ENCODE measurements around the gene MON1A. TPM values are rescaled to one million over a fixed set of nuclear protein-coding genes. Genes with fewer than 3 reads are reported as not detected.

The MON1A gene
- total and polyA plus RNA-seq, 2 experiments from 2014 or later = 6.4 to 12.1 TPM

DNA sequence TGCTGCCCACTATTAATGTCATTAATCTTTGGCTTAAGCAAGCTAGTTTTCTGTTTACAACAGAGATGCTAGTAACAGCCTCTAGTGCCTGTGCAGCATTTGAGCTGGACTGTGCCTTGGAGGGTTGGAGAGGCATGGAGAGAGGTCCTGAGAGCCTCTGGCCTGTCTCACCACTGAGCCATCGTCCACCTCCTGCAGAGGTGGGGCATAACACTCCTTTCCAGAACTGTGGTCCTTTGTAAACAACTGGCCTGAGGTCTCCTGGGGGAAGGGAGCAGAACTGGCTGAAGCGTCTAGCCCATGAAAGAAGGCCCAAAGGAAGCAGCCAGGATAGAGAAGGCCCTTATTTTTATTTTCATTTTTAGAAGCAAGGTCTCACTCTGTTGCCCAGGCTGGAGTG, 49.9 kb downstream of the MON1A start:
- no peak overlapping the region for H3K27ac ChIP-seq (ENCODE audit: low read depth)
- H3K27ac Mint-ChIP-seq = no peak overlapping the region

DNA sequence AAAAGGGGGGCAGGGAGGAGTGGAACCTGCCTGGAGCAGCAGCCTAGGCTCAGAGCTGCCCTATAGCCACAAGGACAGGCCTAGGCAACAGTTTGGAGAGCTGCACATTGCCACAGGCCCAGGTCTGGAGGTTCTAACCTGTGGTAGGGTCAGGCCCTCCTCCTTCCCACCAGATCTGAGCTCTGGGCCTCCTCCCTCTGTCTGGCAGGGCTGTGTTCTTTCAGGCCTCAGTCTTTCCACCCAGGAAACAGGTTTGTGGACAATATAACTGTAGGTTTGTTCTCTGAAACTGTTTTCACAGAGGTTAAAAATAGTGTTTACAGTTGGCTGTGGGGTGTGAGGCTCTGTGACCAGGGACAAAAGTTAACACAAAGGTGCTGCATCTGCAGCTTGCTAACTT, 50.9 kb downstream of the MON1A start:
- H3K4me3 ChIP-seq = no peak overlapping the region
- H3K79me2 ChIP-seq (replicated peaks; ENCODE audit: insufficient read depth) = no peaks in the 10 kb centered on the region

More for the DNA sequence above, 49.9 kb downstream of the MON1A start:
- no peak for TF ChIP-seq JUNB (IDR thresholded peaks at IDR 0.05; ENCODE audit: unreplicated experiment)
- no peak overlapping the region for H3K4me3 ChIP-seq
- H3K27me3 Mint-ChIP-seq (ENCODE audit: insufficient read depth, low read depth, poor library complexity) = peaks cover 11% of the 10 kb centered on the region
- no peaks in the 10 kb centered on the region for H3K27me3 ChIP-seq (ENCODE audit: insufficient read depth)
- H3K4me1 ChIP-seq (ENCODE audit: insufficient read depth) = peaks cover 23% of the 10 kb centered on the region
- no peaks in the 10 kb centered on the region for H4K20me1 ChIP-seq (replicated peaks; ENCODE audit: insufficient read depth)
- ATAC-seq = no peak
- H3F3A ChIP-seq (replicated peaks; ENCODE audit: low read depth) = 0 out of 2 replicates have a peak, but pooled peaks cover 4% of the 10 kb centered on the region
- no peaks in the 10 kb centered on the region for H3K36me3 ChIP-seq (ENCODE audit: insufficient read depth)
- peaks cover 29% of the 10 kb centered on the region for H3K4me1 Mint-ChIP-seq
- H3K9me2 ChIP-seq (ENCODE audit: insufficient read depth) = no peaks in the 10 kb centered on the region
- H3K79me2 ChIP-seq (replicated peaks; ENCODE audit: insufficient read depth) = no peaks in the 10 kb centered on the region
- no peak overlapping the region for H3K4me3 Mint-ChIP-seq
- H3K9me3 Mint-ChIP-seq = no peaks in the 10 kb centered on the region; the same call in 2 of the 3 replicates
- H3K36me3 Mint-ChIP-seq (ENCODE audit: low read depth) = no peaks in the 10 kb centered on the region
- no peak for DNase-seq (ENCODE audit: low spot score)
- H3K4me2 ChIP-seq = no peak overlapping the region
- H2AFZ ChIP-seq = no peak overlapping the region

More for the DNA sequence above, 50.9 kb downstream of the MON1A start:
- H3K4me3 Mint-ChIP-seq = no peak overlapping the region
- Histone ChIP-seq H3K4me2 (no peak overlapping the region), H3K27me3 (ENCODE audit: insufficient read depth) (no peaks in the 10 kb centered on the region), H3K27ac (ENCODE audit: low read depth) (no peak overlapping the region), H3K36me3 (ENCODE audit: insufficient read depth) (no peaks in the 10 kb centered on the region), H3F3A (replicated peaks; ENCODE audit: low read depth) (0 out of 2 replicates have a peak, but pooled peaks cover 4% of the 10 kb centered on the region), H3K4me1 (ENCODE audit: insufficient read depth) (peaks cover 23% of the 10 kb centered on the region), H4K20me1 (replicated peaks; ENCODE audit: insufficient read depth) (no peaks in the 10 kb centered on the region), H3K9me2 (ENCODE audit: insufficient read depth) (no peaks in the 10 kb centered on the region), H2AFZ (no peak overlapping the region)
- H3K27me3 Mint-ChIP-seq (ENCODE audit: insufficient read depth, low read depth, poor library complexity) = peaks cover 11% of the 10 kb centered on the region
- no peak overlapping the region for H3K27ac Mint-ChIP-seq
- no peaks in the 10 kb centered on the region; the same call in 2 of the 3 replicates for H3K9me3 Mint-ChIP-seq
- ATAC-seq (no peak), DNase-seq (ENCODE audit: low spot score) (no peak)
- TF ChIP-seq STAT1 (IDR thresholded peaks at IDR 0.05; ENCODE audit: unreplicated experiment) = no peak
- TF ChIP-seq, protein P1, sequence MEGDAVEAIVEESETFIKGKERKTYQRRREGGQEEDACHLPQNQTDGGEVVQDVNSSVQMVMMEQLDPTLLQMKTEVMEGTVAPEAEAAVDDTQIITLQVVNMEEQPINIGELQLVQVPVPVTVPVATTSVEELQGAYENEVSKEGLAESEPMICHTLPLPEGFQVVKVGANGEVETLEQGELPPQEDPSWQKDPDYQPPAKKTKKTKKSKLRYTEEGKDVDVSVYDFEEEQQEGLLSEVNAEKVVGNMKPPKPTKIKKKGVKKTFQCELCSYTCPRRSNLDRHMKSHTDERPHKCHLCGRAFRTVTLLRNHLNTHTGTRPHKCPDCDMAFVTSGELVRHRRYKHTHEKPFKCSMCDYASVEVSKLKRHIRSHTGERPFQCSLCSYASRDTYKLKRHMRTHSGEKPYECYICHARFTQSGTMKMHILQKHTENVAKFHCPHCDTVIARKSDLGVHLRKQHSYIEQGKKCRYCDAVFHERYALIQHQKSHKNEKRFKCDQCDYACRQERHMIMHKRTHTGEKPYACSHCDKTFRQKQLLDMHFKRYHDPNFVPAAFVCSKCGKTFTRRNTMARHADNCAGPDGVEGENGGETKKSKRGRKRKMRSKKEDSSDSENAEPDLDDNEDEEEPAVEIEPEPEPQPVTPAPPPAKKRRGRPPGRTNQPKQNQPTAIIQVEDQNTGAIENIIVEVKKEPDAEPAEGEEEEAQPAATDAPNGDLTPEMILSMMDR (conservative IDR thresholded peaks at IDR 0.05; ENCODE audit: low read depth in 2 of 2) = no peak
- TF ChIP-seq, protein P2, sequence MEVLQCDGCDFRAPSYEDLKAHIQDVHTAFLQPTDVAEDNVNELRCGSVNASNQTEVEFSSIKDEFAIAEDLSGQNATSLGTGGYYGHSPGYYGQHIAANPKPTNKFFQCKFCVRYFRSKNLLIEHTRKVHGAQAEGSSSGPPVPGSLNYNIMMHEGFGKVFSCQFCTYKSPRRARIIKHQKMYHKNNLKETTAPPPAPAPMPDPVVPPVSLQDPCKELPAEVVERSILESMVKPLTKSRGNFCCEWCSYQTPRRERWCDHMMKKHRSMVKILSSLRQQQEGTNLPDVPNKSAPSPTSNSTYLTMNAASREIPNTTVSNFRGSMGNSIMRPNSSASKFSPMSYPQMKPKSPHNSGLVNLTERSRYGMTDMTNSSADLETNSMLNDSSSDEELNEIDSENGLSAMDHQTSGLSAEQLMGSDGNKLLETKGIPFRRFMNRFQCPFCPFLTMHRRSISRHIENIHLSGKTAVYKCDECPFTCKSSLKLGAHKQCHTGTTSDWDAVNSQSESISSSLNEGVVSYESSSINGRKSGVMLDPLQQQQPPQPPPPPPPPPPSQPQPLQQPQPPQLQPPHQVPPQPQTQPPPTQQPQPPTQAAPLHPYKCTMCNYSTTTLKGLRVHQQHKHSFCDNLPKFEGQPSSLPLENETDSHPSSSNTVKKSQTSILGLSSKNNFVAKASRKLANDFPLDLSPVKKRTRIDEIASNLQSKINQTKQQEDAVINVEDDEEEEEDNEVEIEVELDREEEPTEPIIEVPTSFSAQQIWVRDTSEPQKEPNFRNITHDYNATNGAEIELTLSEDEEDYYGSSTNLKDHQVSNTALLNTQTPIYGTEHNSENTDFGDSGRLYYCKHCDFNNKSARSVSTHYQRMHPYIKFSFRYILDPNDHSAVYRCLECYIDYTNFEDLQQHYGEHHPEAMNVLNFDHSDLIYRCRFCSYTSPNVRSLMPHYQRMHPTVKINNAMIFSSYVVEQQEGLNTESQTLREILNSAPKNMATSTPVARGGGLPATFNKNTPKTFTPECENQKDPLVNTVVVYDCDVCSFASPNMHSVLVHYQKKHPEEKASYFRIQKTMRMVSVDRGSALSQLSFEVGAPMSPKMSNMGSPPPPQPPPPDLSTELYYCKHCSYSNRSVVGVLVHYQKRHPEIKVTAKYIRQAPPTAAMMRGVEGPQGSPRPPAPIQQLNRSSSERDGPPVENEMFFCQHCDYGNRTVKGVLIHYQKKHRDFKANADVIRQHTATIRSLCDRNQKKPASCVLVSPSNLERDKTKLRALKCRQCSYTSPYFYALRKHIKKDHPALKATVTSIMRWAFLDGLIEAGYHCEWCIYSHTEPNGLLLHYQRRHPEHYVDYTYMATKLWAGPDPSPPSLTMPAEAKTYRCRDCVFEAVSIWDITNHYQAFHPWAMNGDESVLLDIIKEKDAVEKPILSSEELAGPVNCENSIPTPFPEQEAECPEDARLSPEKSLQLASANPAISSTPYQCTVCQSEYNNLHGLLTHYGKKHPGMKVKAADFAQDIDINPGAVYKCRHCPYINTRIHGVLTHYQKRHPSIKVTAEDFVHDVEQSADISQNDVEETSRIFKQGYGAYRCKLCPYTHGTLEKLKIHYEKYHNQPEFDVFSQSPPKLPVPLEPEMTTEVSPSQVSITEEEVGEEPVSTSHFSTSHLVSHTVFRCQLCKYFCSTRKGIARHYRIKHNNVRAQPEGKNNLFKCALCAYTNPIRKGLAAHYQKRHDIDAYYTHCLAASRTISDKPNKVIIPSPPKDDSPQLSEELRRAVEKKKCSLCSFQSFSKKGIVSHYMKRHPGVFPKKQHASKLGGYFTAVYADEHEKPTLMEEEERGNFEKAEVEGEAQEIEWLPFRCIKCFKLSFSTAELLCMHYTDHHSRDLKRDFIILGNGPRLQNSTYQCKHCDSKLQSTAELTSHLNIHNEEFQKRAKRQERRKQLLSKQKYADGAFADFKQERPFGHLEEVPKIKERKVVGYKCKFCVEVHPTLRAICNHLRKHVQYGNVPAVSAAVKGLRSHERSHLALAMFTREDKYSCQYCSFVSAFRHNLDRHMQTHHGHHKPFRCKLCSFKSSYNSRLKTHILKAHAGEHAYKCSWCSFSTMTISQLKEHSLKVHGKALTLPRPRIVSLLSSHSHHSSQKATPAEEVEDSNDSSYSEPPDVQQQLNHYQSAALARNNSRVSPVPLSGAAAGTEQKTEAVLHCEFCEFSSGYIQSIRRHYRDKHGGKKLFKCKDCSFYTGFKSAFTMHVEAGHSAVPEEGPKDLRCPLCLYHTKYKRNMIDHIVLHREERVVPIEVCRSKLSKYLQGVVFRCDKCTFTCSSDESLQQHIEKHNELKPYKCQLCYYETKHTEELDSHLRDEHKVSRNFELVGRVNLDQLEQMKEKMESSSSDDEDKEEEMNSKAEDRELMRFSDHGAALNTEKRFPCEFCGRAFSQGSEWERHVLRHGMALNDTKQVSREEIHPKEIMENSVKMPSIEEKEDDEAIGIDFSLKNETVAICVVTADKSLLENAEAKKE (CRISPR knock-in tag; IDR thresholded peaks at IDR 0.05) = no peak
- peaks cover 29% of the 10 kb centered on the region for H3K4me1 Mint-ChIP-seq
- no peaks in the 10 kb centered on the region for H3K36me3 Mint-ChIP-seq (ENCODE audit: low read depth)

Measured in GM23338 (cell line).